OCI-LY3 (cell line): Measurements from ENCODE around the gene SNX10.

ENCODE experiments used
- H2AFZ ChIP-seq: fragments of 200-600, 300-600 bp; shearing (Covaris generic); 2 replicates; pipeline ENCODE4 v1.6.0; 2014; ENCODE audit warnings: antibody characterized with exemption, low read depth, low read length
- H3K27ac ChIP-seq: fragments of 200-600, 300-600 bp; sonication (generic); 2 replicates; pipeline ENCODE4 v1.5.1; 2014; ENCODE audit warnings: mild to moderate bottlenecking, low read length, moderate library complexity, mixed read lengths
- H3K27me3 ChIP-seq: fragments of 200-600, 300-600 bp; sonication (generic); 2 replicates; pipeline ENCODE4 v1.6.1; 2014; ENCODE audit warnings: low read depth, low read length, mixed read lengths
- H3K36me3 ChIP-seq: fragments of 200-600, 300-600 bp; sonication (generic); replicated peaks from 2 replicates; pipeline ENCODE3; 2014; ENCODE audit warnings: low read depth, low read length, mixed read lengths
- H3K4me1 ChIP-seq: fragments of 300-600, 200-600 bp; sonication (generic); 2 replicates; pipeline ENCODE4 v1.6.1; 2014; ENCODE audit warnings: low read length, mixed read lengths
- H3K4me2 ChIP-seq: fragments of 200-600, 300-600 bp; sonication (generic); 2 replicates; pipeline ENCODE4 v1.6.1; 2014; ENCODE audit warnings: low read length, mixed read lengths
- H3K4me3 ChIP-seq: fragments of 300-600, 200-600 bp; sonication (generic); 2 replicates; pipeline ENCODE4 v1.5.1; 2014; ENCODE audit warnings: antibody characterized with exemption, mild to moderate bottlenecking, low read length, moderate library complexity
- H3K79me2 ChIP-seq: fragments of 300-600, 200-600 bp; shearing (Covaris generic); 2 replicates; pipeline ENCODE4 v1.6.1; 2014; ENCODE audit warnings: mild to moderate bottlenecking, low read length, mixed read lengths
- H3K9ac ChIP-seq: fragments of 300-600, 200-600 bp; shearing (Covaris generic); 2 replicates; pipeline ENCODE4 v1.6.0; 2014; ENCODE audit warnings: mild to moderate bottlenecking, low read length, moderate library complexity
- H3K9me3 ChIP-seq: fragments of 200-600, 300-600 bp; shearing (Covaris generic); 2 replicates; pipeline ENCODE4 v1.6.1; 2014; ENCODE audit warnings: low read length, mixed read lengths; ENCODE audit not compliant: insufficient read depth
- H4K20me1 ChIP-seq: fragments of 200-600, 300-600 bp; sonication (generic); 2 replicates; pipeline ENCODE4 v1.6.1; 2016; ENCODE audit warnings: low read length, mixed read lengths; ENCODE audit not compliant: insufficient read depth
- CTCF ChIP-seq: fragments of 200-600, 300-600 bp; sonication (generic); IDR thresholded peaks from 2 replicates; pipeline ENCODE4 v1.5.1; 2014; ENCODE audit warnings: antibody characterized with exemption, low read length, low read depth
- EZH2phosphoT487 ChIP-seq: fragments of 200-600 bp; shearing (Covaris generic); IDR thresholded peaks from 2 replicates; pipeline ENCODE4 v1.6.1; 2018; ENCODE audit warnings: antibody characterized with exemption, mixed run types, low read depth

SNX10 gene

GRCh38 chr7:26295586-26295985, 3.9 kb downstream of the SNX10 start:
- Histone ChIP-seq H3K4me3 (no peak overlapping the region), H3K36me3 (peaks cover 3% of the 10 kb centered on the region)

GRCh38 chr7:26298472-26299058, 6.9 kb downstream of the SNX10 start:
- Histone ChIP-seq H4K20me1 (no peaks in the 10 kb centered on the region), H3K36me3 (peaks cover 3% of the 10 kb centered on the region), H3K9me3 (no peaks in the 10 kb centered on the region), H3K27ac (no peak overlapping the region), H3K4me3 (no peak overlapping the region), H3K27me3 (no peaks in the 10 kb centered on the region), H3K9ac (no peak overlapping the region), H2AFZ (no peak overlapping the region), H3K79me2 (no peaks in the 10 kb centered on the region), H3K4me2 (no peak overlapping the region), H3K4me1 (peaks cover 19% of the 10 kb centered on the region)
- TF ChIP-seq EZH2phosphoT487 (no peak), CTCF (no peak)

More at GRCh38 chr7:26295586-26295985, 3.9 kb downstream of the SNX10 start:
- H3K27me3 ChIP-seq = no peaks in the 10 kb centered on the region
- H2AFZ ChIP-seq = no peak overlapping the region
- no peak overlapping the region for H3K4me2 ChIP-seq
- H3K79me2 ChIP-seq = peaks cover 9% of the 10 kb centered on the region
- H3K9ac ChIP-seq = no peak overlapping the region
- H4K20me1 ChIP-seq = no peaks in the 10 kb centered on the region
- no peaks in the 10 kb centered on the region for H3K9me3 ChIP-seq
- no peak overlapping the region for H3K27ac ChIP-seq
- TF ChIP-seq EZH2phosphoT487 (no peak), CTCF (no peak)
- peaks cover 37% of the 10 kb centered on the region for H3K4me1 ChIP-seq

- H3K9ac ChIP-seq = no peak overlapping the region
- no peaks in the 10 kb centered on the region for H3K27me3 ChIP-seq
- no peaks in the 10 kb centered on the region for H3K36me3 ChIP-seq
- no peak overlapping the region for H3K27ac ChIP-seq
- H4K20me1 ChIP-seq = no peaks in the 10 kb centered on the region
- no peak overlapping the region for H2AFZ ChIP-seq
- no peaks in the 10 kb centered on the region for H3K79me2 ChIP-seq
- H3K4me3 ChIP-seq = no peak overlapping the region
- no peak for TF ChIP-seq EZH2phosphoT487
- TF ChIP-seq CTCF = no peak
- 0 out of 2 replicates have a peak, but pooled peaks cover 3% of the 10 kb centered on the region for H3K4me1 ChIP-seq
- no peak overlapping the region for H3K4me2 ChIP-seq
- no peaks in the 10 kb centered on the region for H3K9me3 ChIP-seq
These were observed 13.6 kb downstream of the SNX10 start for GRCh38 chr7:26305090-26305868.

GRCh38 chr7:26305869-26306665, 14.4 kb downstream of the SNX10 start:
- Histone ChIP-seq H3K27ac (no peak overlapping the region), H3K4me2 (no peak overlapping the region)
- TF ChIP-seq CTCF (no peak), EZH2phosphoT487 (no peak)

More at GRCh38 chr7:26305869-26306665, 14.4 kb downstream of the SNX10 start:
- H3K27me3 ChIP-seq = no peaks in the 10 kb centered on the region
- H3K36me3 ChIP-seq = no peaks in the 10 kb centered on the region
- H3K9ac ChIP-seq = no peak overlapping the region
- no peak overlapping the region for H3K4me3 ChIP-seq
- H3K79me2 ChIP-seq = no peaks in the 10 kb centered on the region
- H3K4me1 ChIP-seq = 0 out of 2 replicates have a peak, but pooled peaks cover 3% of the 10 kb centered on the region
- no peak overlapping the region for H2AFZ ChIP-seq
- H4K20me1 ChIP-seq = no peaks in the 10 kb centered on the region
- H3K9me3 ChIP-seq = no peaks in the 10 kb centered on the region
